Astrocyte of the hippocampus (primary cell): ENCODE measurements around the gene PKNOX1.
"Not testable (repeated sequence)": the region's sequence is repeated elsewhere in the genome, so short reads cannot be mapped to it uniquely, and the experiment has no call there.

ENCODE experiments used
- DNase-seq: peaks from one replicate; pipeline ENCODE4 v3.0.0; 2011; ENCODE audit warnings: low read depth, low spot score

The PKNOX1 gene

GRCh38 chr21:42983869-42984268 is 9.5 kb downstream of the PKNOX1 start:
- DNase-seq, result no peak

DNA sequence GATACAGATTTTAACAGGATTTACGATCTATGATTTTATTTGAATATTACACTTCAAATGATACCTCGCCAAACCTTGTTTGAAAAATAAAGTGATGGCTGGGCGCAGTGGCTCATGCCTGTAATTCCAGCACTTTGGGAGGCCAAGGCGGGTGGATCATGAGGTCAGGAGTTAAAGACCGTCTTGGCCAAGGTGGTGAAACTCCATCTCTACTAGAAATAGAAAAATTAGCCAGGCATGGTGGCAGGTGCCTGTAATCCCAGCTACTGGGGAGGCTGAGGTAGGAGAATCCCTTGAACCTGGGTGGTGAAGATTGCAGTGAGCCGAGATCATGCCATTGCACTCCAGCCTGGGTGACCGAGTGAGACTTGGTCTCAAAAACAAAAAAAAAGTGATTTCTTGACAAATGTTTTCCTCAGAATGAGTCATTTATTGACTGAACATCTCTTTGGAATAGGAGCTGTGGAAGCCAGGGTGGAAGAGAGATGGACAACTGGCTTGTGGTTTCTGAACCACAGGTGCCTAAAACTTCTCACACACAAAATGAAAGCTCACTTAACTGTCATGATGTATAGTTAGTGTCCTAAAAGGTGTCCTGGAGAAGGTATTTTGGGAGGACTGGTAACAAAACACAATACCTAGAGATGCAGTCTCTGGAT is 11.9 kb downstream of the PKNOX1 start:
- no peak for DNase-seq

DNA sequence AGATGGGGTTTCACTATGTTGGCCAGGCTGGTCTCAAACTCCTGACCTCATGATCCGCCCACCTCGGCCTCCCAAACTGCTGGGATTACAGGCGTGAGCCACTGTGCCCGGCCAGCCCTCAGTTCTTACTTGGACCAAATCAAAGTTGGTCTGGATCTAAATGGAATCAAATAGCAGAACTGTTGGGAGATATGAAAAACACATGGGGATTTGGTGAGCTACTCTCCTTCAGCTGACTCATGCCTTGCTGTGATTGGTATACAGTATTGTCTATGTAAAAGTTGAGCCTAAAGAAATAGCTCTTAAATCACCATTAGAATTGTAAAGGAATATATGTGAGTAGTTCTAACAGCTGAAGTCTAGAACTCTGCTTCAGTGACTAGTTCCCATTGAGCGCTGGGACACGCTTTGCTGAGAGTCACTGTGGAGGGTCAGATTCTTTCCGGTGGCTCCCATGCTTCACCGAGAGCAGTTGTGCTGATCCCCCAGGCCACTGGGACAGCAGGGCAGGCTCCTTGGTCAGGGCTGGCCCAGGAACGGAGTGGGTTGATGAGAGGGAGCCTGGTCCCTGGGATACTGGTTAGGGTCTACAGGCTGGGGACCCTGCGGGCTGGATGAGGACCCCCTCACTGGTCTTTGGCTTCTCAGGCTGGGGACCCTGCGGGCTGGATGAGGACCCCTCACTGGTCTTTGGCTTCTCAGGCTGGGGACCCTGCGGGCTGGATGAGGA is 14.0 kb downstream of the PKNOX1 start:
- no peak for DNase-seq

- DNase-seq, result not testable (repeated sequence)
Observed at GRCh38 chr21:42989370-42989769, 15.0 kb downstream of the PKNOX1 start.

DNA sequence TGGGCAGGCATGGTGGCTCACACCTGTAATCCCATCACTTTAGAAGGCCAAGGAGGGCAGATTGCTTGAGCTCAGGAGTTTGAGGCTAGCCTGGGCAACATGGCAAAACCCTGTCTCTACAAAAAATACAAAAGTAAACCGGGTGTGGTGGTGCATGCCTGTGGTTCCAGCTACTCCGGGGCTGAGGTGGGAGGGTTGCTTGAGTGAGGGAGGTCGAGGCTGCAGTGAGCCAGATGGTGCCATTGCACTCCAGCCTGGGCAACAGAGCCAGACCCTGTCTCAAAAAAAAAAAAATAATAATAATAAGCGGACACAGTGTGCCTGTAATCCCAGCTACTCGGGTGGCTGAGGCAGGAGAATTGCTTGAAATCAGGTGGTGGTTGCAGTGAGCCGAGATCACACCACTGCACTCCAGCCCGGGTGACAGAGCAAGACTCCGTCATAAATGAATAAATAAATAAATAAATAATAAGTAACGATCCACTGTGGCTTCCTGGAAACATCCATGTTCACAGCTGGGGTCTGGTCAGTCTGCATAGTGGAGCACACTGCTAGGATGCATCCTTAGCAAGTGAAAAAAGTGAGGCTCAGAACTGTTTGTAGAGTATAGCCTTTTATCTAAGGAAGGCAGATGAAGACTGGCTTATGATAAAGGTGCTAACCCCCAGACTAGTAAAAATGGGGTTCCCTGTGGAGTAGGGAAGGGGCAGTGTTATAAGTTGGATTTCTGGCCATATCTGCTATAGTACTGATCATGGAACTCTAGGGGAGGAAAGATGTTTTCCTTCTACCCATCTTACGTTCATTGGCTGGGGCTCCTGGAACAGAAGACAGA is 15.7 kb downstream of the PKNOX1 start:
- DNase-seq, result no peak

GRCh38 chr21:42991992-42992740 is 17.8 kb downstream of the PKNOX1 start:
- peak; percentile 83 for DNase-seq

DNA sequence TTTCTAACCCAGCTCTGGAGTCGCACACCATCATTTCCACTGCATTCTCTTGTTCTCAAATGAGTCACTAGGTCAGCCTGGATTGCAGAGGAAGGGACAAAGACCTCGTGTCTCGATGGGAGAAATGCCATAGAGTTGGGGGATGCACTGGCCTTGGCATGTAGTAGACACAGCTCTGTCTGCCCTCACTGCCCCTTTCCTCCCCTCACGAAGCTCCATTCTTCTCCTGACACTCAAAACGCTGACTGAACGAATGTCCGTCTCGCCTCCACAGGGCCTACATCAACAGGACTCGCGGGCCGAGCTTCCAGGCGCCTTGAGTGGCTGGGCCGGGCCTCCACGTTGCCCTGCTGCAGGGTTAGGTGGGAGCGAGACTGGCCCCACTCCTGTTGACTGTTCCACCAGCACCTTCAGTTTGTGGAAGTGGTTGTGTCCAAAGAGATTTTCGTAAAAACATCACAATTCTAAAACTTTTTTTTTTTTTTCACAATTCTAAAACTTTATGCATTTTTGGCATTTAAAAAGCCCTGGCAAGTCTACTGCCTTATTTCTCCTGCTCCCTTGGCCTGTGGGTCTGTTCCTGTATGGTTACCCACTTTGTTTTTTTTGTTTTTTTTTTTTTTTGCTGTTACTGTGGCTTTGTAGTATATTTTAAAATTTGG is 18.8 kb downstream of the PKNOX1 start:
- peak; percentile 39 for DNase-seq

DNA sequence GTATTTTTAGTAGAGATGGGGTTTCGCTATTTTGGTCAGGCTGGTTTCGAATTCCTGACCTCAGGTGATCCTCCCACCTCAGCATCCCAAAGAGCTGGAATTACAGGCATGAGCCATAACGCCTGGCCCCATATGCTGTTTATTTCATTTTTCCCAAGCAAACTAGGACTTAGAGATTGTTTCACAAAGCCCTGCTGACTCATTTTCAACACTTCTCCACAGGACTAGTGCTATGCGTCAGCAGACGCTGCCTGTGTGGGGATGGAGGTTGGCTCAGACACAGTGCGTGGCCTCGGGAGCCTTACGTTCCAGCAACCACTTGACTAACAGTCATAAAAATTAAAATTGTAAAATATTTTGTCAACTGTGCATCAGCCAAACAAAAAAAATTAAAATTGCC is 22.7 kb downstream of the PKNOX1 start:
- peak; percentile 93 for DNase-seq

GRCh38 chr21:42997983-42998382 is 23.6 kb downstream of the PKNOX1 start:
- not testable (repeated sequence) for DNase-seq

DNA sequence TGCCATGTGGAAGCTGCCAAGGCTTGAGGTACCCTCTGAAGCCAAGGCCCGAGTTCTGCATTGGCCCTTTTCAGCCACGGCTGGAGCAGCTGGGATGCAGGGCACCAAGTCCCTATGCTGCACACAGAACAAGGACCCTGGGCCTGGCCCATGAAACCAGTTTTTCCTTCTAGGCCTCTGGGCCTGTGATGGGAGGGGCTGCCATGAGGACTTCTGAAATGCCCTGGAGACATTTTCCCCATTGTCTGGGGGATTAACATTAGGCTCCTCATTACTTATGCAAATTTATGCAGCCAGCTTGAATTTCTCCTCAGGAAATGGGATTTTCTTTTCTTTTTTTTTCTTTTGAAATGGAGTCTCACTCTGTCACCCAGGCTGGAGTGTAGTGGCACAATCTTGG is 24.8 kb downstream of the PKNOX1 start:
- not testable (repeated sequence) for DNase-seq

GRCh38 chr21:43000041-43000440 is 25.7 kb downstream of the PKNOX1 start:
- not testable (repeated sequence) for DNase-seq

GRCh38 chr21:43001316-43001715 is 27.0 kb downstream of the PKNOX1 start:
- no peak for DNase-seq

DNA sequence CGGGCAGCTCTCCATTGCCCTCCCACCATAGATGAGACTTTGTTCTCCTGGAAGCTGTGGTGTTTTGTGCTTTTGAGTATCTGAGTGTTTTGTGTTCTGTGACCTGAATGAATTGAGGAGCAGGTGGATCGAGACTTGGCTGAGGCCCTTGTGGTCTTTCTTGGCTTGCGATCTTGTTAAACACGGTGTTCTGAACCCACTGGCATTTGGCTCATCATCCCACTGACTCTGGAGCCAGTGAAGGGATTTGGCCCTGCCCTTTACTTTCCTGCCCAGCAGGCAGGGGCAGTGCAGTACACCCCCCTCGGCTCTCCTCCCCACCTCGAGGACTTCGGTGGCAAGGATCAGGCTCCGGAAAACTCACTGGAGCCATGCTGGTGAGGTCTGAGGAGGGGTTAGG is 30.6 kb downstream of the PKNOX1 start:
- DNase-seq, result peak; percentile 60

DNA sequence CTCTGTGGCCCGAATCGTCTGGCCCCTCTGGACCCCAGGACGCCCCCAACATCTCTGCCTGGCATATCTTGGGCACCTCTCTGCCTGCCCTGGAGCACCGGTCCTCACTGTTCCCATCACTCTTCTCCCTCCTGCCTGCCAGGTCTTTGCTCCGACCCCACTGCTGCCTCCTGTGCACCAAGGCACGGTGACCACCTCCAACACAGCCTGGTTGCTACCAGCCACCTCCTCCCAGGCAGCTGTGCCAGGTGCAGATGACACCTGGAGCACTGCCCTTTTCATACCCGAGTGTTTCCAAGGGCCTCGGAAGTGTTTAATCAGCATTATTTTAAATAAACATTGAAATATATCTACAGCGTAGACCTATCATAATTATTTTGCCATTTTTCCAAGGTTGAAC is 31.3 kb downstream of the PKNOX1 start:
- DNase-seq, result no peak

DNA sequence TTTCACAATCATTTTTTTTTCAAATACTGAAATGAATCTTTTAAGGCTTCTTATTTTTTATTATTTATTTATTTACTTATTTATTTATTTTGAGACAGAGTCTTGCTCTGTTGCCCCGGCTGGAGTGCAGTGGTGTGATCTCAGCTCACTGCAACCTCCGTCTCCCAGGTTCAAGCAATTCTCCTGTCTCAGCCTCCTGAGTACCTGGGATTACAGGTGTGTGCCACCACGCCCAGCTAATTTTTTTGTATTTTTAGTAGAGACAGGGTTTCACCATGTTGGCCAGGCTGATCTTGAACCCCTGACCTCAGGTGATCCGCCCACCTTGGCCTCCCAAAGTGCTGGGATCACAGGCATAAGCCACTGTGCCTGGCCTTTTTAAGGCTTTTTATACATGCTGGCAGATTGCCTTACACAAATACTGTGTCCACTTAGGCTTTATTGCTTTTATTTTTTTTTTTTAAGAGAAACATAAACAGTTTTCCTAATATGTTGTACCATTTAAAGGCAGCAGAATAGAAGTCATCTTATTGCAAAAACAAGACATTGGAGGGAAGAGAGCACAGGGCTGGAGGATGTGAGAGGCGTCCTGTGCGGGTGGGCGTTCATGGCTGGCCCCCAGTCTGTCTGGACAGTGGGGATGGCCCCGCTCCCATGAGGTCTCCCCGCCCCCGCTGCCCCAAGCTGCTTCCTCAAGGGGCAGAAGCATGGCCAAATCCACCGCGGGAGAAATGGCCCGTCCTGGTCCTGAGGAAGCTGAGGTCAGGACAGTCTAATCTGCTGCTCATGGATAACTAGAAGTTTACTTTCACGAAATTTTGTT is 31.9 kb downstream of the PKNOX1 start:
- not testable (repeated sequence) for DNase-seq

- no peak for DNase-seq
Observed at GRCh38 chr21:43006874-43007208, 32.5 kb downstream of the PKNOX1 start.

DNA sequence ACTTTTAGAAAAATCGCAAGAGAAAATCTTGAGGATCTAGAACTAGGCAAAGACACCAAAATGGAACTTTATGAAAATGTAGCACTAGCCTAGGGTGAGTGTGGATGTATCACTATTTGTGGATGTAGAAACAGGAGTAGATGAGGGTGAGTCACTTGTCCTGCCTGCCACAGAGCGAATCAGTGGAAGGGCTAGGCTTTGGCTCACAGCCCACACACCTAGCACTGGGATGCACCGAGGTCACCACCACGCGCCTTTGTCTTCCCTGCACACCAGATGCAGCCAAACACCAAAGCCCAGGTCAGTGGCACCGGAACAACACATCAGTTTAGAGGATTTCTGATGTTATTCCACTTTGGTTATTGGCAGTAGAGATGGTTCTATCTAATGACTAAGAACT is 38.2 kb downstream of the PKNOX1 start:
- DNase-seq, result no peak

- DNase-seq, result no peak
Observed at GRCh38 chr21:43015906-43016540, 41.7 kb downstream of the PKNOX1 start.

DNA sequence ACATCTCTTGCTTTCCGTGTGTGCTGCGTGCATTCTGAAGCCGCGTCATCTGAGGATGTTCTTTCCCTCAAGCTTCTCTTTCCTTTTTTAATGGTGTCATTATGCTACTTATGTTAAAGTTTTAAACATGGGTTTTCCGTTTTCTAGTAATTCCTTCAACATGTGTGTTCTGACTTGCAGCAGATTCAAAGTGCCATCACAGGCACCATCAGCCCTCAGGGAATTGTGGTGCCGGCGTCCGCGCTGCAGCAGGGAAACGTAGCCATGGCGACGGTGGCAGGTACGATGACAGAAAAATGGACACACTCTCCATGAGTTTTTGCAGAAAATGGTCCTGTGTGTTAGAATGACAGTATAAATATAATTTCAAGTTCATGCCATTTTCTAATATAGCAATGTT is 42.4 kb downstream of the PKNOX1 start:
- DNase-seq, result no peak

- DNase-seq, result no peak
Observed at GRCh38 chr21:43018519-43018918, 44.2 kb downstream of the PKNOX1 start.
